Measurements from ENCODE around the gene TNFRSF11A.

TNFRSF11A gene

GRCh38 chr18:62324181-62324828 is 805 bp upstream of the TNFRSF11A start:
- FAIRE-seq = no peak
- DNase-seq (ENCODE audit: insufficient read length, low spot score) = no peak

GRCh38 chr18:62325806-62326645 is 916 bp downstream of the TNFRSF11A start:
- FAIRE-seq = no peak
- no peak for DNase-seq (ENCODE audit: insufficient read length, low spot score)

- no peak for FAIRE-seq
- DNase-seq (ENCODE audit: insufficient read length, low spot score) = no peak
Observed at GRCh38 chr18:62326646-62327348, 1.7 kb downstream of the TNFRSF11A start.

GRCh38 chr18:62327977-62328376 is 2.9 kb downstream of the TNFRSF11A start:
- FAIRE-seq = no peak
- no peak for DNase-seq (ENCODE audit: insufficient read length, low spot score)

- DNase-seq (ENCODE audit: insufficient read length, low spot score) (no peak), FAIRE-seq (no peak)
Observed at GRCh38 chr18:62328586-62329525, 3.7 kb downstream of the TNFRSF11A start.

- DNase-seq (ENCODE audit: insufficient read length, low spot score) (no peak), FAIRE-seq (no peak)
Observed at GRCh38 chr18:62329691-62330454, 4.8 kb downstream of the TNFRSF11A start.

GRCh38 chr18:62330650-62331049 is 5.5 kb downstream of the TNFRSF11A start:
- DNase-seq (ENCODE audit: insufficient read length, low spot score) (no peak), FAIRE-seq (no peak)

GRCh38 chr18:62331581-62332356 is 6.7 kb downstream of the TNFRSF11A start:
- DNase-seq (ENCODE audit: insufficient read length, low spot score) (no peak), FAIRE-seq (no peak)

- no peak for DNase-seq (ENCODE audit: insufficient read length, low spot score)
- FAIRE-seq = no peak
Observed at GRCh38 chr18:62332431-62332830, 7.3 kb downstream of the TNFRSF11A start.

- FAIRE-seq = no peak
- DNase-seq (ENCODE audit: insufficient read length, low spot score) = no peak
Observed at GRCh38 chr18:62332964-62333695, 8.0 kb downstream of the TNFRSF11A start.

- DNase-seq (ENCODE audit: insufficient read length, low spot score) (no peak), FAIRE-seq (no peak)
Observed at GRCh38 chr18:62334120-62334519, 9.0 kb downstream of the TNFRSF11A start.

- no peak for FAIRE-seq
- DNase-seq (ENCODE audit: insufficient read length, low spot score) = no peak
Observed at GRCh38 chr18:62335494-62335893, 10.4 kb downstream of the TNFRSF11A start.

GRCh38 chr18:62336618-62337017 is 11.5 kb downstream of the TNFRSF11A start:
- no peak for FAIRE-seq
- DNase-seq (ENCODE audit: insufficient read length, low spot score) = no peak

- no peak for DNase-seq (ENCODE audit: insufficient read length, low spot score)
- FAIRE-seq = no peak
Observed at GRCh38 chr18:62337336-62337735, 12.2 kb downstream of the TNFRSF11A start.

- no peak for FAIRE-seq
Observed at GRCh38 chr18:62338446-62339105, 13.5 kb downstream of the TNFRSF11A start.

GRCh38 chr18:62339106-62339988 is 14.2 kb downstream of the TNFRSF11A start:
- no peak for FAIRE-seq
- peak; percentile 41 for DNase-seq (ENCODE audit: insufficient read length, low spot score)

More at GRCh38 chr18:62338446-62339105, 13.5 kb downstream of the TNFRSF11A start:
- DNase-seq (ENCODE audit: insufficient read length, low spot score) = no peak

- no peak for FAIRE-seq
- DNase-seq (ENCODE audit: insufficient read length, low spot score) = no peak
Observed at GRCh38 chr18:62340996-62341395, 15.9 kb downstream of the TNFRSF11A start.

All from HTR-8/SVneo (cell line).